NCI-H526 treated with DMSO at 0.1 percent for 48 hours (cell line): Measurements from ENCODE around the gene SGMS1.

Experiments
- DNase-seq: peaks from one replicate; lab custom pipeline; 2025; lab: John Stamatoyannopoulos, UW

Gene SGMS1

GRCh38 chr10:50334273-50334672, 289.5 kb downstream of the SGMS1 start:
- DNase-seq, result no peak

GRCh38 chr10:50333872-50334271, 289.9 kb downstream of the SGMS1 start:
- DNase-seq, result no peak

GRCh38 chr10:50332108-50332842, 291.5 kb downstream of the SGMS1 start:
- DNase-seq, result no peak

GRCh38 chr10:50331486-50331885, 292.3 kb downstream of the SGMS1 start:
- no peak for DNase-seq

GRCh38 chr10:50326757-50327701, 296.7 kb downstream of the SGMS1 start:
- no peak for DNase-seq

GRCh38 chr10:50326172-50326555, 297.6 kb downstream of the SGMS1 start:
- no peak for DNase-seq

GRCh38 chr10:50325449-50326171, 298.1 kb downstream of the SGMS1 start:
- no peak for DNase-seq

GRCh38 chr10:50324680-50325393, 298.9 kb downstream of the SGMS1 start:
- DNase-seq, result no peak

GRCh38 chr10:50324046-50324445, 299.7 kb downstream of the SGMS1 start:
- DNase-seq, result no peak

- peak; percentile 30 for DNase-seq
Observed at GRCh38 chr10:50322077-50322476, 301.7 kb downstream of the SGMS1 start.

GRCh38 chr10:50318129-50318528, 305.6 kb downstream of the SGMS1 start:
- no peak for DNase-seq

- no peak for DNase-seq
Observed at GRCh38 chr10:50316695-50317648, 306.8 kb downstream of the SGMS1 start.

GRCh38 chr10:50316174-50316573, 307.6 kb downstream of the SGMS1 start:
- DNase-seq, result no peak

GRCh38 chr10:50315424-50315823, 308.3 kb downstream of the SGMS1 start:
- DNase-seq, result no peak

- DNase-seq, result no peak
Observed at GRCh38 chr10:50314169-50315071, 309.3 kb downstream of the SGMS1 start.

GRCh38 chr10:50312464-50313437, 311.0 kb downstream of the SGMS1 start:
- no peak for DNase-seq

- DNase-seq, result no peak
Observed at GRCh38 chr10:50310560-50311174, 313.1 kb downstream of the SGMS1 start.

- no peak for DNase-seq
Observed at GRCh38 chr10:50309342-50309741, 314.4 kb downstream of the SGMS1 start.
